Left lung (tissue), 10 donors: ENCODE data around the gene SF1. TPM values are rescaled to one million over a fixed set of nuclear protein-coding genes. Genes with fewer than 3 reads are reported as not detected.
A peak's percentile ranks its signal among the peaks of the same experiment; 100 is the strongest.

Experiments
- ATAC-seq: fragments of 200-7000 bp; cut with Tn5 transposase; one replicate; pipeline ENCODE4 v1.9.1; 2020; ENCODE audit warnings: moderate library complexity
- DNase-seq, 4 donors: peaks; one replicate each; pipeline ENCODE4 v3.0.0-alpha.2; 2013 to 2020
- H3K27ac ChIP-seq, 2 donors: fragments of 200-600 bp; sonication (generic) in 1 of 2; one replicate each; pipeline versions ENCODE4 v1.5.0 to v1.8.0; 2020 to 2021
- H3K27me3 ChIP-seq, 2 donors: fragments of 200-600 bp; sonication (generic) in 1 of 2; one replicate each; pipeline versions ENCODE4 v1.5.0 to v1.8.0; 2020 to 2021
- H3K36me3 ChIP-seq, 2 donors: fragments of 200-600 bp; sonication (generic) in 1 of 2; one replicate each; pipeline versions ENCODE4 v1.5.0 to v1.8.0; 2020 to 2021
- H3K4me1 ChIP-seq, 2 donors: fragments of 200-600 bp; one replicate each; pipeline ENCODE4 v1.8.0; 2021
- H3K4me3 ChIP-seq, 2 donors: fragments of 200-600 bp; sonication (generic) in 1 of 2; one replicate each; pipeline versions ENCODE4 v1.5.0 to v1.8.0; 2020 to 2021; ENCODE audit warnings: mild to moderate bottlenecking in 1 of 2
- H3K9me3 ChIP-seq, 2 donors: fragments of 200-600 bp; sonication (generic) in 1 of 2; one replicate each; pipeline versions ENCODE4 v1.5.0 to v1.8.0; 2020 to 2021
- CTCF ChIP-seq, 2 donors: fragments of 200-600 bp; sonication (generic) in 1 of 2; IDR thresholded peaks; one replicate each; pipeline versions ENCODE4 v1.5.0 to v1.8.0; 2021; ENCODE audit warnings: antibody characterized with exemption in 2 of 2
- intact Hi-C, 2 donors: fragments of 100-400 bp; cut with DNase I; formaldehyde crosslinking; loops; one replicate each; pipeline versions ENCODE4 v1.11.2 to v1.14.2; 2022
- polyA plus RNA-seq, 6 donors: library from polyadenylated mRNA; unstranded; fragments of 120-200 nt; gene quantifications; one replicate each; pipeline ENCODE4 v1.2.1, GENCODE V29; 2013; ENCODE audit not compliant: insufficient read length in 6 of 6
- total RNA-seq, 2 donors: library from RNA; stranded (reverse); fragmentation: NEBNext Ultra II Directional; extraction: Animal tissue kit (Norgen Biotek cat#: 25700); gene quantifications; one replicate each; pipeline ENCODE4 v1.2.1, GENCODE V29; 2021
- donor health status: DM: no; HTN: yes; CAD: no.
- donor health status: DM: no; HTN: no; CAD: no.

Gene SF1
- total and polyA plus RNA-seq, 8 donors: 169 to 519 (median 446) TPM

- intact Hi-C loops: no loop called here
- no peak for DNase-seq
- Histone ChIP-seq H3K27me3 (no peaks in the 10 kb centered on the region), H3K9me3 (no peaks in the 10 kb centered on the region), H3K4me1 (peaks cover 8 to 45% of the 10 kb centered on the region in 2 donors), H3K36me3 (peaks cover 0 to 46% of the 10 kb centered on the region in 2 donors), H3K4me3 (peak overlapping the region; percentile 51 to 65), H3K27ac (peak overlapping the region; percentile 68 to 83)
- ATAC-seq: peak; percentile 14
- no peak for TF ChIP-seq CTCF (IDR thresholded peaks at IDR 0.05)
Measured at GRCh38 chr11:64803846-64804345, 25.6 kb upstream of the SF1 start.

- no peaks in the 10 kb centered on the region for H3K27me3 ChIP-seq
- peak within 1 kb of the TSS; percentile 80 to 83 for H3K27ac ChIP-seq
- ATAC-seq (peak; percentile 95), DNase-seq (peak; percentile 83 to 98 (median 89))
- no peak for TF ChIP-seq CTCF (IDR thresholded peaks at IDR 0.05)
- H3K4me1 ChIP-seq: peaks cover 8 to 42% of the 10 kb centered on the region in 2 donors
- H3K4me3 ChIP-seq: peak within 1 kb of the TSS; percentile 51 to 65
- H3K9me3 ChIP-seq: no peaks in the 10 kb centered on the region
- intact Hi-C loops: no loop called here
- H3K36me3 ChIP-seq: peaks cover 0 to 46% of the 10 kb centered on the region in 2 donors
Measured at GRCh38 chr11:64803158-64803845, 25.0 kb upstream of the SF1 start, which contains the start of gene MAP4K2. Gene MAP4K2, minus strand, starts transcription at chr11:64803214. Its CDS starts 65 bp downstream, at chr11:64803149.

- Histone ChIP-seq H3K9me3 (no peaks in the 10 kb centered on the region), H3K4me1 (peaks cover 8 to 42% of the 10 kb centered on the region in 2 donors), H3K27me3 (no peaks in the 10 kb centered on the region), H3K4me3 (peak overlapping the region; percentile 50 to 65), H3K36me3 (peaks cover 0 to 46% of the 10 kb centered on the region in 2 donors), H3K27ac (peak overlapping the region; percentile 70 to 80)
- DNase-seq (peak in 1 of 4 donors; percentile 58), ATAC-seq (no peak)
- intact Hi-C loops: no loop called here
- no peak for TF ChIP-seq CTCF (IDR thresholded peaks at IDR 0.05)
Measured at GRCh38 chr11:64802370-64803157, 24.2 kb upstream of the SF1 start.

- intact Hi-C loops: no loop called here
- TF ChIP-seq CTCF (IDR thresholded peaks at IDR 0.05): no peak
- peaks cover 0 to 46% of the 10 kb centered on the region in 2 donors for H3K36me3 ChIP-seq
- no peak for ATAC-seq
- peaks cover 8 to 47% of the 10 kb centered on the region in 2 donors for H3K4me1 ChIP-seq
- peak overlapping the region; percentile 50 to 65 for H3K4me3 ChIP-seq
- H3K27me3 ChIP-seq: no peaks in the 10 kb centered on the region
- peak in 1 of 4 donors; percentile 26 for DNase-seq
- H3K9me3 ChIP-seq: no peaks in the 10 kb centered on the region
- H3K27ac ChIP-seq: peak overlapping the region; percentile 70 to 80
Measured at GRCh38 chr11:64801561-64802369, 23.4 kb upstream of the SF1 start.
